Measurements from ENCODE around the gene RDH8. TPM values are rescaled to one million over a fixed set of nuclear protein-coding genes. Genes with fewer than 3 reads are reported as not detected.

The RDH8 gene
- total RNA-seq, 4 donors from 2014 or later, result not detected

DNA sequence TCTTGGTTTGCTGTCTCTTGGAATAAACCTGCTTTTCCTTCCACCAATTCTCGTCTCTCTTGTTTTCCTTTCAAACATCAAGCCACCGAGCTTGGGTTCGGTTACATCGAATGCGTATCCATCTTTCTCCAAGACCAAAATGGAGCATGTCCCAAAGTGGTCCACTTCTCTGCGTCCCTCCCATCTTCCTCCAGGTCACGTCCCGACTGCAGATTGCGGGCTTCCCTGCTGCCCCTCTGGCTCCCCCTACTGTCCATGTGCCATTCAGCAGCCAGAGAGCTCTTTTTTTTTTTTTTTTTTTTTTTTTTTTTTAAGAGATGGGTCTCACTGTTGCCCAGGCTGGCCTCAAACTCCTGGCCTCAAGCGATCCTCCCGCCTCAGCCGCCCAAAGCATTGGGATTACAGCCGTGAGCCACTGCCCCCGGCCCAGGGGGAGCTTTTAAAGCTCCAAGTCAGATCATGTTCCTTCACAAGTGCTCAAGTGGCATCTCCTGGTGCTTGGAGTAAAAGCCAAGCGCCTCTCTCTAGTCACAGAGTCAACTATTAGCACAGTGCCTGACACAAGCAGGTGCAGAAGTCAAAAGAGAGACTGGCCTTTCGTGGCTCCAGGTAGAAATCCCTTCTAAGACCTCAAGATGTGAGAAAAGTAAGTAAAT lies 13.0 kb upstream of the RDH8 start:
- H3K4me3 ChIP-seq (ENCODE audit: low read depth, poor library complexity, severe bottlenecking), result no peak overlapping the region
- 15 to 16% methylated on average over 15 to 16 of the region's 16 CpGs for WGBS, 2 donors
- peak; percentile 50 to 92 for DNase-seq (ENCODE audit: low spot score in 2 of 2)
- no peak for TF ChIP-seq POLR2A (IDR thresholded peaks at IDR 0.05)
- TF ChIP-seq, protein P1, sequence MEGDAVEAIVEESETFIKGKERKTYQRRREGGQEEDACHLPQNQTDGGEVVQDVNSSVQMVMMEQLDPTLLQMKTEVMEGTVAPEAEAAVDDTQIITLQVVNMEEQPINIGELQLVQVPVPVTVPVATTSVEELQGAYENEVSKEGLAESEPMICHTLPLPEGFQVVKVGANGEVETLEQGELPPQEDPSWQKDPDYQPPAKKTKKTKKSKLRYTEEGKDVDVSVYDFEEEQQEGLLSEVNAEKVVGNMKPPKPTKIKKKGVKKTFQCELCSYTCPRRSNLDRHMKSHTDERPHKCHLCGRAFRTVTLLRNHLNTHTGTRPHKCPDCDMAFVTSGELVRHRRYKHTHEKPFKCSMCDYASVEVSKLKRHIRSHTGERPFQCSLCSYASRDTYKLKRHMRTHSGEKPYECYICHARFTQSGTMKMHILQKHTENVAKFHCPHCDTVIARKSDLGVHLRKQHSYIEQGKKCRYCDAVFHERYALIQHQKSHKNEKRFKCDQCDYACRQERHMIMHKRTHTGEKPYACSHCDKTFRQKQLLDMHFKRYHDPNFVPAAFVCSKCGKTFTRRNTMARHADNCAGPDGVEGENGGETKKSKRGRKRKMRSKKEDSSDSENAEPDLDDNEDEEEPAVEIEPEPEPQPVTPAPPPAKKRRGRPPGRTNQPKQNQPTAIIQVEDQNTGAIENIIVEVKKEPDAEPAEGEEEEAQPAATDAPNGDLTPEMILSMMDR (IDR thresholded peaks at IDR 0.05), result peak in 1 of 3 donors; percentile 60
- intact Hi-C loops (cut with DNase I; ENCODE audit: low total_unique reads), result loop anchor here (2.0 kb wide), 1 partner anchor 63 kb away; the partner anchor contains the start of gene OLFM2

- no peak for DNase-seq (ENCODE audit: low spot score in 2 of 2)
- intact Hi-C loops (cut with DNase I; ENCODE audit: low total_unique reads), result loop anchor here (2.0 kb wide), 1 partner anchor 65 kb away; the partner anchor contains the start of gene OLFM2
- WGBS, 2 donors, result 52 to 62% methylated on average over 5 to 6 of the region's 6 CpGs
- no peak overlapping the region for H3K4me3 ChIP-seq (ENCODE audit: low read depth, poor library complexity, severe bottlenecking)
- TF ChIP-seq, protein P1 (IDR thresholded peaks at IDR 0.05), result peak in 1 of 3 donors; percentile 77
- TF ChIP-seq POLR2A (IDR thresholded peaks at IDR 0.05), result no peak
Observed at GRCh38 chr19:10001899-10002298, 11.4 kb upstream of the RDH8 start.

DNA sequence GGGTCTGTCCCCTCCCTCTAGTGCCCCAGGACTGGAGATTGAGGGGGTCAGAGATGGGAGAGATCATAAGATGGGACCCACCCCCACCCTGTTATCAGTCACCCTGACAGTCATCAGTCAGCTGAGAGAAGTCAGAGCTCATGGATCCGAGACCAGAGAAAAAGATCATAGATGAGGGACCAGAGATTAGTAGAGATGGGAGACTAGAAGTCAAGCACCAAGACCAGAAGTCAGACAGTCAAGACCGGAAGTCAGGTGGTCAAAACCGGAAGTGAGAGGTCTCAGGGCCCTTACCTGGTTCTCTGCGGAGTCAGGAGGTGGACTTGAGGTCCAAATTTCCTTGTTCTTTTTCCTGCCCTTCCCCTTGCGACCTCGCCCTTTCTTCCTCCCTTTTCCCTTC lies 10.0 kb upstream of the RDH8 start:
- no peak overlapping the region for H3K4me3 ChIP-seq (ENCODE audit: low read depth, poor library complexity, severe bottlenecking)
- intact Hi-C loops (cut with DNase I; ENCODE audit: low total_unique reads), result no loop called here
- no peak for TF ChIP-seq POLR2A (IDR thresholded peaks at IDR 0.05)
- TF ChIP-seq, protein P1 (IDR thresholded peaks at IDR 0.05), result no peak
- DNase-seq (ENCODE audit: low spot score in 2 of 2), result no peak
- WGBS, 2 donors, result 74 to 78% methylated on average over 6 of the region's 6 CpGs

DNA sequence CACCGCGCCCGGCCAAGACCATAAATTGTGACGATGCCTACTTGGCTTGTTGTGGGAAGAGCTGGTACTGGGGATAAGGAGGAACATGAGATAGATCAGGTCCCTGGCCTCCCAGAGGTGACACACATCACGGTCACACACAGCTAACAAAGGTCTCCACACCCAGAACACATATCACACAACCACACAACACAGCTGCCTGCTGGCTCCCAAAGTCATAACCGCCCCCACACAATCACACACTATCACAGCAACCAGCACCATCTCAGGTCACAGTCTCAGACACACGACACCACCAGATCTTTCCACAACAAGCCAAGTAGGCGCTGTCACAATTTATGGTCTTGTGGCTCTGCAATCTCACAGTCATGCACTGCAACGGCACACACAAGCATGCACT lies 8.7 kb upstream of the RDH8 start:
- TF ChIP-seq POLR2A (IDR thresholded peaks at IDR 0.05), result no peak
- TF ChIP-seq, protein P1 (IDR thresholded peaks at IDR 0.05), result no peak
- WGBS, 2 donors, result 74 to 76% methylated on average over 9 of the region's 9 CpGs
- no peak for DNase-seq (ENCODE audit: low spot score in 2 of 2)
- H3K4me3 ChIP-seq (ENCODE audit: low read depth, poor library complexity, severe bottlenecking), result no peak overlapping the region
- intact Hi-C loops (cut with DNase I; ENCODE audit: low total_unique reads), result no loop called here

DNA sequence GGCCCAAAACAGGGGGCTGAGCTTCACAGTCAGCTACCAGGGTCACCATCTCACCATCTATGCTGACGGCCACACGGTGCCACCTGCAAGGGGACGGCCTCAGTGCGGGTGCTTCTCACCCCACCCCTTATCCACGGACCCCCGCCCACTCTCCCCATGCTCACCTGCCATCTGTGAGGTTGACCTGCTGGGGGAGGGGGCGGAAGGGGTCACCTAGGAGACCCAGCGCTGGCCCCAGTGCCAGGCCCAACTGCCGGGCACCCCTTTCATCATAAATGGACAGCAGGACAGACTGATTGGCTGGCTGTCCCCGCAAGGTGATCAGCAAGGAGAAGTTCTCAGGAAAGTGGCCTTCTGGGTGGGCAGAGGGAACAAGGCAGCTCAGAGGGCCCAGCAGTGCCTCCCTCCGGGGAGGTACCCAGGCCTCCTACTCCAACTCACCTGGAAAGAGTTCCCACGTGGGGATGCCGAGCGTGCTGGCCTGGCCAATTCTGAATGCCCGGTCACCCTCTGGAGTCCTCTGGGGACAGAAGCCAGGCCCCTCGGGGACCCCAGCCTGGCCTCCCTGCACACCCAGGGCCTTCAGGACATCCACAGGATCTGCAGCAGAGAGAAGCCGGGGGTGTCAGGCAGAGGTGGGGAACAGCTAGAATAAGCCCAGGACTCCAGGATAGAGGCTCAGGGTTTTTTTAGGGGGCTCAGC lies 7.5 kb upstream of the RDH8 start:
- TF ChIP-seq, protein P1 (IDR thresholded peaks at IDR 0.05), result no peak
- intact Hi-C loops (cut with DNase I; ENCODE audit: low total_unique reads), result no loop called here
- WGBS, 2 donors, result 76 to 79% methylated on average over 15 to 17 of the region's 17 CpGs
- no peak for DNase-seq (ENCODE audit: low spot score in 2 of 2)
- no peak overlapping the region for H3K4me3 ChIP-seq (ENCODE audit: low read depth, poor library complexity, severe bottlenecking)
